Heart right ventricle (tissue), 16 donors: ENCODE data around the gene NVL. TPM values are rescaled to one million over a fixed set of nuclear protein-coding genes. Genes with fewer than 3 reads are reported as not detected.

Source experiments
- ATAC-seq, 8 donors: fragments of 200-7000 bp; cut with Tn5 transposase; one replicate each; pipeline ENCODE4 v1.9.1; 2020; ENCODE audit warnings: mild to moderate bottlenecking in 8 of 8, moderate library complexity in 8 of 8, moderate number of reproducible peaks in 1 of 8
- DNase-seq, 2 donors: peaks; one replicate each; pipeline ENCODE4 v3.0.0-alpha.2; 2020
- H3K27ac ChIP-seq, 10 donors: fragments of 200-600 bp; sonication (generic) in 2 of 10; one replicate each; pipeline versions ENCODE4 v1.5.0 to v1.8.0; 2020 to 2022; ENCODE audit warnings: mild to moderate bottlenecking in 3 of 10
- H3K27me3 ChIP-seq, 7 donors: fragments of 200-600 bp; one replicate each; pipeline ENCODE4 v1.8.0; 2021 to 2022; ENCODE audit warnings: mild to moderate bottlenecking in 2 of 7
- H3K36me3 ChIP-seq, 9 donors: fragments of 200-600 bp; sonication (generic) in 1 of 9; one replicate each; pipeline versions ENCODE4 v1.5.0 to v1.8.0; 2020 to 2022; ENCODE audit warnings: mild to moderate bottlenecking in 2 of 9
- H3K4me1 ChIP-seq, 9 donors: fragments of 200-600 bp; sonication (generic) in 1 of 9; one replicate each; pipeline versions ENCODE4 v1.5.0 to v1.8.0; 2020 to 2022; ENCODE audit warnings: mild to moderate bottlenecking in 4 of 9
- H3K4me3 ChIP-seq, 10 donors: fragments of 200-600 bp; sonication (generic) in 2 of 10; one replicate each; pipeline versions ENCODE4 v1.5.0 to v1.8.0; 2020 to 2022; ENCODE audit warnings: mild to moderate bottlenecking in 7 of 10, moderate library complexity in 2 of 10
- H3K9me3 ChIP-seq, 11 donors: fragments of 200-600 bp in 10 of 11; sonication (generic) in 2 of 11; one replicate each; pipeline versions ENCODE4 v1.5.0 to v1.8.0; 2013 to 2022; ENCODE audit warnings: mild to moderate bottlenecking in 2 of 11, control low read depth in 1 of 11, moderate library complexity in 1 of 11
- WGBS, 2 donors: extraction: QIAGEN DNeasy Blood & Tissue Kit; methylation state at CpG; one replicate each; pipeline ENCODE4 v1.1.7; 2013; ENCODE audit warnings: inconsistent platforms in 1 of 2; 5-methylcytosine and 5-hydroxymethylcytosine counted together
- intact Hi-C, 10 donors: fragments of 100-400 bp; cut with DNase I; formaldehyde crosslinking; loops; one replicate each; pipeline versions ENCODE4 v1.11.1 to v1.14.2; 2022
- microRNA-seq, 2 donors: library from miRNA; unstranded; fragments of <30 nt; microRNA quantifications; one replicate each; pipeline ENCODE4 v1.2.0, GENCODE V29; 2021
- polyA plus RNA-seq, 2 donors: library from polyadenylated mRNA; stranded (reverse); fragments of 200-250 nt; gene quantifications; one replicate each; pipeline ENCODE4 v1.2.3, GENCODE V29; 2013
- total RNA-seq, 10 donors: library from RNA; stranded (reverse); fragmentation: NEBNext Ultra II Directional in 3 of 10; extraction: Animal tissue kit (Norgen Biotek cat#: 25700) in 3 of 10; gene quantifications; one replicate each; pipeline versions ENCODE4 v1.2.1 to v1.2.4, GENCODE V29; 2021 to 2023
- TF ChIP-seq, protein P1 (sequence below), 9 donors: fragments of 200-600 bp; sonication (generic) in 2 of 9; IDR thresholded peaks; one replicate each; pipeline versions ENCODE4 v1.5.0 to v1.8.0; 2021 to 2022; ENCODE audit warnings: antibody characterized with exemption in 9 of 9, mild to moderate bottlenecking in 5 of 9, moderate library complexity in 1 of 9
- donor health status: Arrhythmogenic right ventricular cardiomyopathy.
- donor health status: ischemic (EF 13 %, LVEDD 7.1; RV severe dilation, severe dysfunction).
- donor health status: healthy with polysubstance abuse.
- donor health status: DM: no; HTN: yes; CAD: no.
- donor health status: DM: no; HTN: no; CAD: no.
- donor health status: ischemic (EF 25% LVEDD 6.9; RV normal size, moderate dysfunction).
- donor health status: ischemic (EF 25% LVEDD 5.7; RV mildly dilated, moderate dysfunction).
- donor health status: healthy.
- donor health status: DM: yes; HTN: yes; CAD: no.
- donor health status: Ischemic cardiomyopathy.
- donor health status: ischemic (EF 35%, LVEDD 5.7; RV mildly dilated, moderate dysfunction).
- donor health status: nonischemic (EF 11% LVEDD 7.7; RV severe dilation, severe dysfunction).
- donor health status: DM: yes; HTN: yes; CAD: no.
- donor health status: PGD.
- donor health status: ischemic (EF 29% LVEDD 5.4; RV normal size, mild dysfunction).
- donor health status: nonischemic (EF 23%, LVEDD 6.1; RV moderate dilation, normal function).

NVL gene
- total and polyA plus RNA-seq, 12 donors, result 7.7 to 37.3 (median 10.5) TPM

DNA sequence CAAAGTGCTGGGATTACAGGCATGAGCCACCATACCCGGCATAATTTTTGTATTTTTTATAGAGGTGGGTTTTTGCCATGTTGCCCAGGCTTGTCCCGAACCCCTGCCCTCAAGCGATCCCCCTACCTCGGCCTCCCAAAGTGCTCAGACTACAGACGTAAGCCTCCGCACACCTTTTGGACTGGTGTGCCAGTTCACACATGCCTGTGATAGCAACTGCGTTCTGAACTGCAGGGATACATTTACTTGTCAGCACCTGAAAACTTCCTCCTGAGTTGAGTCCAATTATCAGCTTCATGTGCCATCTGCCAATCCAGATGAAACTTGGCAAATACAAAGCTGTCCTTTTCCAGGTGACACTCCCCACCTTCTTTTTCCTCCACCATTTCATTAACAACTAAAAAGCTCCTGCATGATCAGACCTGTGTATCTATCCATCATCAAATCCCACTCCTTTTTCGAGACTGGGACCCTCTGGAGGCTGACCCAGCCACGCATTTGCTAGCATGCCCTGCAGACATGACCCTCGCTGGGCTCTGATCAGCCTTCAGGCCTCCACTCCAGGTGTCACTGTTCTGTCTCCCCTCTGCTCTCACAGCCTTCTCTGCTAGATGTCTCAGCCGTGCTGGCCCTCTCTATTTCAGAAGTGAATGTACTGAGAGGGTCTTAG, 149.1 kb downstream of the NVL start:
- H3K9me3 ChIP-seq, result no peaks in the 10 kb centered on the region
- DNase-seq (no peak), ATAC-seq (no peak)
- H3K4me1 ChIP-seq, result peaks cover 3 to 32% (median 21%) of the 10 kb centered on the region in 9 donors
- no peak overlapping the region for H3K4me3 ChIP-seq
- TF ChIP-seq, protein P1, sequence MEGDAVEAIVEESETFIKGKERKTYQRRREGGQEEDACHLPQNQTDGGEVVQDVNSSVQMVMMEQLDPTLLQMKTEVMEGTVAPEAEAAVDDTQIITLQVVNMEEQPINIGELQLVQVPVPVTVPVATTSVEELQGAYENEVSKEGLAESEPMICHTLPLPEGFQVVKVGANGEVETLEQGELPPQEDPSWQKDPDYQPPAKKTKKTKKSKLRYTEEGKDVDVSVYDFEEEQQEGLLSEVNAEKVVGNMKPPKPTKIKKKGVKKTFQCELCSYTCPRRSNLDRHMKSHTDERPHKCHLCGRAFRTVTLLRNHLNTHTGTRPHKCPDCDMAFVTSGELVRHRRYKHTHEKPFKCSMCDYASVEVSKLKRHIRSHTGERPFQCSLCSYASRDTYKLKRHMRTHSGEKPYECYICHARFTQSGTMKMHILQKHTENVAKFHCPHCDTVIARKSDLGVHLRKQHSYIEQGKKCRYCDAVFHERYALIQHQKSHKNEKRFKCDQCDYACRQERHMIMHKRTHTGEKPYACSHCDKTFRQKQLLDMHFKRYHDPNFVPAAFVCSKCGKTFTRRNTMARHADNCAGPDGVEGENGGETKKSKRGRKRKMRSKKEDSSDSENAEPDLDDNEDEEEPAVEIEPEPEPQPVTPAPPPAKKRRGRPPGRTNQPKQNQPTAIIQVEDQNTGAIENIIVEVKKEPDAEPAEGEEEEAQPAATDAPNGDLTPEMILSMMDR (IDR thresholded peaks at IDR 0.05), result no peak
- H3K27ac ChIP-seq, result no peak overlapping the region
- intact Hi-C loops, result loop anchor here in 2 of 10 donors (10.0 kb wide), 2 partner anchors 74 to 254 kb away; partner anchors contain the start of gene WDR26 (in 1 of the 2)
- no peaks in the 10 kb centered on the region for H3K27me3 ChIP-seq
- WGBS, 2 donors, result 95% methylated on average over 11 of the region's 11 CpGs
- H3K36me3 ChIP-seq, result peaks cover 0 to 10% (median 0%) of the 10 kb centered on the region in 9 donors

DNA sequence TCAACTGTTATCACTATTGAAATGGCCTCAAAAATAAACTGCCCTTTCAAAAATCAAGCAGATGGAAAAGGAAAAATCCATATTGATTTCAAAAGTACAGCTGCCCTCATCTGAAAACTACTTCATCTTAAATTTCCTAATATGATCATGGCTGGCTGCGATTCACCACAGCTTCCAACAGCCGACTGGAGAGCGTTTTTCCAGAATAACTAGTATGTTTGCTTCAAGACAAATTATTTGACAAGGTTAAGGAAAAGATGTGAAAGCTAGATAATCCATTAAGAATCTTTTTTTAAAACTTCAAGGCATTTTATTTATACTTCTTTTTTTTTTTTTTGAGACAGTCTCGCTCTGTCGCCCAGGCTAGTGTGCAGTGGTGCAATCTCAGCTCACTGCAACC, 151.1 kb downstream of the NVL start:
- H3K4me1 ChIP-seq, result peaks cover 0 to 20% (median 6%) of the 10 kb centered on the region in 9 donors
- no peaks in the 10 kb centered on the region for H3K27me3 ChIP-seq
- ATAC-seq, result no peak
- no peak overlapping the region for H3K27ac ChIP-seq
- 93 to 97% methylated on average over 5 of the region's 5 CpGs for WGBS, 2 donors
- TF ChIP-seq, protein P1 (IDR thresholded peaks at IDR 0.05), result no peak
- DNase-seq, result no peak
- no peak overlapping the region for H3K4me3 ChIP-seq
- no peaks in the 10 kb centered on the region for H3K36me3 ChIP-seq
- no peaks in the 10 kb centered on the region for H3K9me3 ChIP-seq
- intact Hi-C loops, result loop anchor here in 1 of 10 donors (10.0 kb wide), 1 partner anchor 116 kb away; no protein-coding TSS in a partner anchor

DNA sequence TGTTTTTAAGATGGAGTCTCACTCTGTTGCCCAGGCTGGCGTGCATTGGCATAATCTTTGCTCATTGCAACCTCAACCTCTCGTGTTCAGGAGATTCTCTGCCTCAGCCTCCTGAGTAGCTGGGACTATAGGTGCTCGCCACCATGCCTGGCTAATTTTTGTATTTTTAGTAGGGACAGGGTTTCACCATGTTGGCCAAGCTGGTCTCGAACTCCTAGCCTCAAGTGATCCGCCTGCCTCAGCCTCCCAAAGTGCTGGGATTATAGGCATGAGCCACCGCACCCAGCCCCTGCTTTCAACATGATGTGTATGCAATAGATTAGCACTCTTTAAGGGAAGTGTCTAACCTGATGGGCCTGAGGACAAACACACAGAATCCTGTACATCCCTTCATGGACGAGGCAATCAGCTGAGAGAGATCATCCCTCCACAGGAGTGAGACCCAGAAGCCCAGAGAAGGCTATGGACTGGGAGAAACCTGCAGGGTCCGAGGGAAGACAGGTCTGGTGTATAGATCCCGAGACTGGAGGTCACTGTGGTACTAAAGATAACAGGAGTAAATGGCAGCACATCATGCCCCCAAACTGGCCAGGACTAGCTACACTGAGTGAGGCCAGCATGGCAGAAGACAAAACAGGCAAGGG, 152.5 kb downstream of the NVL start:
- Histone ChIP-seq H3K27ac (no peak overlapping the region), H3K36me3 (no peaks in the 10 kb centered on the region), H3K9me3 (no peaks in the 10 kb centered on the region), H3K4me1 (peaks cover 0 to 15% (median 3%) of the 10 kb centered on the region in 9 donors), H3K27me3 (no peaks in the 10 kb centered on the region), H3K4me3 (no peak overlapping the region)
- DNase-seq, result no peak
- WGBS, 2 donors, result 92 to 94% methylated on average over 9 of the region's 9 CpGs
- TF ChIP-seq, protein P1 (IDR thresholded peaks at IDR 0.05), result no peak
- ATAC-seq, result no peak
- intact Hi-C loops, result loop anchor here in 1 of 10 donors (10.0 kb wide), 1 partner anchor 117 kb away; no protein-coding TSS in a partner anchor

Small RNA genes within 50 kb of the gene (microRNA-seq; reads per million reads assigned to microRNA genes)
- gene MIR320B2, result 0.60 to 1.0 reads per million in 2 donors

Other genes starting within 250 kb of the NVL start
- gene FBXO28, start 216.1 kb downstream of the NVL start, total RNA-seq, result 10 to 100 TPM; 16.9 to 22.9 (median 21.1) TPM
- gene FBXO28, start 216.1 kb downstream of the NVL start, polyA plus RNA-seq, result 1 to 10 TPM; 5.9 to 6.9 TPM
- gene DEGS1, start 146.9 kb downstream of the NVL start, total RNA-seq, result 10 to 100 TPM; 33.1 to 79.4 (median 35.7) TPM
- 10 to 100 TPM; 33.2 to 48.5 TPM for gene DEGS1, start 146.9 kb downstream of the NVL start, polyA plus RNA-seq
- gene CNIH4, start 26.7 kb upstream of the NVL start, total RNA-seq, result 10 to 100 TPM; 24.4 to 39.6 (median 27.4) TPM
- gene CNIH4, start 26.7 kb upstream of the NVL start, polyA plus RNA-seq, result 10 to 100 TPM; 56.7 to 86.7 TPM
- 10 to 100 TPM; 58.9 to 81.3 (median 71.8) TPM for gene WDR26, start 104.6 kb upstream of the NVL start, total RNA-seq
- gene WDR26, start 104.6 kb upstream of the NVL start, polyA plus RNA-seq, result 10 to 100 TPM; 15.8 to 22.5 TPM